K562 (cell line): ENCODE measurements around the gene AMDHD1. TPM values are rescaled to one million over a fixed set of nuclear protein-coding genes. Genes with fewer than 3 reads are reported as not detected.

ENCODE experiments used
- ATAC-seq: fragments of 200-7000 bp; cut with Tn5 transposase; 3 replicates; pipeline ENCODE4 v1.9.1; 2020; ENCODE audit warnings: moderate library complexity
- BruUV-seq: library from RNA; stranded (reverse); fragments of 400-500 nt; replicated peaks from 2 replicates; lab custom pipeline; 2021; lab: Mats Ljungman, UMichigan
- CTCF ChIA-PET: fragments of 300-600 bp; formaldehyde crosslinking; extraction: SDS; loops from one replicate; lab custom pipeline; 2021; ENCODE audit warnings: low intra/inter-chr PET ratio; lab: Yijun Ruan, JAX
- POLR2A ChIA-PET: fragments of 300-600, 350-650 bp; sonication (Branson Sonifier 250); formaldehyde crosslinking; extraction: SDS; loops from one replicate; lab custom pipeline; 2021; ENCODE audit warnings: antibody characterized with exemption, inconsistent platforms; lab: Yijun Ruan, JAX
- DNase-seq, 4 experiments: peaks; one replicate each; pipeline versions ENCODE4 v3.0.0 to v3.0.0-alpha.2; 2011 to 2018; ENCODE audit warnings: low spot score in 3 of 4, mixed read lengths in 3 of 4; ENCODE audit errors: extremely low read depth in 1 of 4
- FAIRE-seq: peaks from 2 replicates; lab custom pipeline; 2011; peaks lifted over from hg19 to GRCh38; lab: Jason Lieb, UNC
- H2AFZ ChIP-seq: 2 replicates; pipeline ENCODE4 v1.6.0; 2011; ENCODE audit warnings: low read depth, low read length, control low read depth, inconsistent platforms
- H3K27ac ChIP-seq: fragments of 200-600 bp; 3 replicates; pipeline ENCODE4 v1.8.0; 2011; ENCODE audit warnings: low read depth, mild to moderate bottlenecking, control low read depth, inconsistent platforms, low read length, moderate library complexity, mixed read lengths; ENCODE audit errors: extremely low read depth
- H3K27me3 ChIP-seq, 2 experiments: fragments of 300-600 bp in 1 of 2; 2 replicates in 1 of 2; 3 replicates in 1 of 2; pipeline versions ENCODE4 v1.6.0 to v1.8.0; 2011; ENCODE audit warnings: inconsistent platforms in 2 of 2, low read length in 2 of 2, mild to moderate bottlenecking in 1 of 2, mixed read lengths in 1 of 2, moderate library complexity in 1 of 2; ENCODE audit not compliant: control insufficient read depth in 2 of 2, insufficient read depth in 2 of 2
- H3K36me3 ChIP-seq: fragments of 300-600 bp; 3 replicates; pipeline ENCODE4 v1.8.0; 2011; ENCODE audit warnings: mild to moderate bottlenecking, low read length, inconsistent platforms; ENCODE audit not compliant: control insufficient read depth, insufficient read depth
- H3K4me1 ChIP-seq, 2 experiments: fragments of 200-600 bp in 1 of 2; replicated peaks in 1 of 2; 2 replicates in 1 of 2; 3 replicates in 1 of 2; pipeline versions ENCODE4 v1.5.1 to v1.8.0; 2011; ENCODE audit warnings: inconsistent platforms in 2 of 2, low read length in 2 of 2, mild to moderate bottlenecking in 1 of 2, mixed read lengths in 1 of 2, moderate library complexity in 1 of 2; ENCODE audit not compliant: control insufficient read depth in 2 of 2, insufficient read depth in 2 of 2
- H3K4me2 ChIP-seq: 2 replicates; pipeline ENCODE4 v1.6.1; 2011; ENCODE audit warnings: low read length, control low read depth, inconsistent platforms, mixed read lengths; ENCODE audit not compliant: insufficient read depth
- H3K4me3 ChIP-seq: fragments of 200-600 bp; sonication (generic), shearing (Covaris generic); 2 replicates; pipeline ENCODE4 v1.5.1; 2016; ENCODE audit warnings: control low read depth, inconsistent platforms
- H3K79me2 ChIP-seq: fragments of 200-600 bp; 3 replicates; pipeline ENCODE4 v1.8.0; 2011; ENCODE audit warnings: low read length, inconsistent platforms; ENCODE audit not compliant: control insufficient read depth, insufficient read depth
- H3K9ac ChIP-seq, 2 experiments: 2 replicates each; pipeline versions ENCODE4 v1.6.0 to v1.6.1; 2011; ENCODE audit warnings: low read depth in 2 of 2, low read length in 2 of 2, control low read depth in 1 of 2, inconsistent platforms in 1 of 2, mild to moderate bottlenecking in 1 of 2, mixed read lengths in 1 of 2; ENCODE audit not compliant: insufficient read depth in 1 of 2
- H3K9me1 ChIP-seq: one replicate; pipeline ENCODE4 v1.6.0; 2011; ENCODE audit warnings: inconsistent platforms, mild to moderate bottlenecking, low read length, moderate library complexity; ENCODE audit not compliant: control insufficient read depth, insufficient read depth
- H3K9me3 ChIP-seq: replicated peaks from 2 replicates; pipeline ENCODE4 v1.5.1; 2011; ENCODE audit warnings: low read depth, low read length, inconsistent platforms; ENCODE audit not compliant: control insufficient read depth, insufficient read depth
- H4K20me1 ChIP-seq: replicated peaks from 2 replicates; pipeline ENCODE4 v1.6.1; 2011; ENCODE audit warnings: low read length, inconsistent platforms, mixed read lengths; ENCODE audit not compliant: control insufficient read depth, insufficient read depth
- CBFA2T3 ChIP-seq: fragments of 450-650 bp; IDR thresholded peaks from 2 replicates; pipeline ENCODE4 v1.6.1; 2017
- FOXK1 ChIP-seq: sonication (generic); formaldehyde crosslinking; IDR thresholded peaks from 2 replicates; pipeline ENCODE4 v1.8.0; 2022; ENCODE audit warnings: missing genetic modification reagents, mild to moderate bottlenecking, borderline replicate concordance
- GABPA ChIP-seq: fragments of 200-800 bp; sonication (Bioruptor generic); conservative IDR thresholded peaks from 2 replicates; pipeline ENCODE4 v1.6.1; 2016; ENCODE audit warnings: low read depth, missing genetic modification characterization, missing compliant biosample characterization
- GTF2E2 ChIP-seq: fragments of 200-800 bp; sonication (Bioruptor generic); IDR thresholded peaks from 2 replicates; pipeline ENCODE4 v1.6.1; 2016; ENCODE audit warnings: missing genetic modification characterization, missing compliant biosample characterization
- HNRNPH1 ChIP-seq: fragments of 200-400 bp; formaldehyde crosslinking; optimal IDR thresholded peaks from 2 replicates; pipeline ENCODE3; 2017; ENCODE audit warnings: low read depth, mild to moderate bottlenecking, low read length, moderate library complexity
- HNRNPUL1 ChIP-seq: fragments of 200-400 bp; formaldehyde crosslinking; IDR thresholded peaks from 2 replicates; pipeline ENCODE4 v1.6.1; 2017; ENCODE audit warnings: low read length
- HOMEZ ChIP-seq: fragments of 250-450 bp; sonication (Bioruptor Pico); IDR thresholded peaks from 2 replicates; pipeline ENCODE4 v1.4.0; 2020; ENCODE audit warnings: mild to moderate bottlenecking, moderate library complexity
- JUN ChIP-seq, 2 experiments: sonication (generic) in 1 of 2; formaldehyde crosslinking in 1 of 2; IDR thresholded peaks; 2 replicates each; pipeline versions ENCODE4 v1.6.1 to v1.8.0; 2012 to 2022; ENCODE audit warnings: borderline replicate concordance in 2 of 2, mild to moderate bottlenecking in 2 of 2, improper control_type of control experiment in 1 of 2, low read depth in 1 of 2, low read length in 1 of 2, missing genetic modification reagents in 1 of 2
- KLF1 ChIP-seq: fragments of 450-650 bp; IDR thresholded peaks from 2 replicates; pipeline ENCODE4 v1.6.1; 2016; ENCODE audit warnings: missing genetic modification characterization, missing compliant biosample characterization
- NR2C1 ChIP-seq, 2 experiments: fragments of 450-650 bp; IDR thresholded peaks; 2 replicates each; pipeline ENCODE4 v1.6.1; 2017; ENCODE audit warnings: mild to moderate bottlenecking in 2 of 2, antibody characterized with exemption in 1 of 2, inconsistent platforms in 1 of 2, missing compliant biosample characterization in 1 of 2, missing genetic modification characterization in 1 of 2
- RAD21 ChIP-seq, 2 experiments: fragments of 250-450 bp in 1 of 2; fragments of 450-650 bp in 1 of 2; sonication (Bioruptor Pico) in 1 of 2; formaldehyde crosslinking in 1 of 2; IDR thresholded peaks in 1 of 2; conservative IDR thresholded peaks in 1 of 2; 2 replicates each; pipeline versions ENCODE4 v1.4.0 to v1.8.0; 2020 to 2022; ENCODE audit warnings: mild to moderate bottlenecking in 2 of 2, moderate library complexity in 1 of 2
- YBX1 ChIP-seq: fragments of 450-650 bp; IDR thresholded peaks from 2 replicates; pipeline ENCODE4 v1.7.1; 2016; ENCODE audit warnings: mild to moderate bottlenecking
- ZBTB33 ChIP-seq: sonication (generic); formaldehyde crosslinking; IDR thresholded peaks from 2 replicates; pipeline ENCODE4 v1.8.1; 2023; ENCODE audit warnings: mild to moderate bottlenecking, missing genetic modification reagents
- ZBTB8A ChIP-seq: fragments of 450-650 bp; IDR thresholded peaks from 2 replicates; pipeline ENCODE4 v1.6.1; 2018; ENCODE audit warnings: mild to moderate bottlenecking, moderate library complexity; ENCODE audit not compliant: partially characterized antibody
- ZNF3 ChIP-seq: fragments of 250-450 bp; sonication (Bioruptor Pico); IDR thresholded peaks from 2 replicates; pipeline ENCODE4 v1.5.0; 2021; ENCODE audit warnings: mild to moderate bottlenecking, moderate library complexity
- ZNF785 ChIP-seq: fragments of 250-450 bp; sonication (Bioruptor Pico); IDR thresholded peaks from 2 replicates; pipeline ENCODE4 v1.4.0; 2020; ENCODE audit warnings: mild to moderate bottlenecking
- in situ Hi-C: fragments of 300-500 bp; cut with MboI; formaldehyde crosslinking; loops from 4 replicates; pipeline ENCODE4 v1.15.0; 2018; ENCODE audit warnings: inconsistent platforms, mixed read lengths
- intact Hi-C: fragments of 100-400 bp; cut with micrococcal nuclease; formaldehyde crosslinking; loops from 2 replicates; pipeline ENCODE4 v1.14.2; 2022
- polyA plus RNA-seq, 8 experiments: library from polyadenylated mRNA; depleted of rRNA in 4 of 8; stranded (reverse) in 5 of 8; unstranded in 3 of 8; fragments of >200 nt; fragmentation: Nextera tagmentation in 2 of 8; fragmentation: Illumina TruSeq in 1 of 8; extraction: Ambion mirVana in 2 of 8; extraction: Trizol in 1 of 8; gene quantifications; 2 replicates each; pipeline versions ENCODE4 v1.2.1 to v1.2.3, GENCODE V29; 2011 to 2014; ENCODE audit warnings: inconsistent platforms in 1 of 8, missing spikeins in 1 of 8
- total RNA-seq, 7 experiments: library from RNA; depleted of rRNA in 6 of 7; stranded (reverse); fragments of >200 nt in 6 of 7; fragmentation: Illumina TruSeq in 2 of 7; extraction: Trizol in 2 of 7; gene quantifications; 2 replicates each; pipeline versions ENCODE4 v1.2.1 to v1.2.3, GENCODE V29; 2011 to 2021; ENCODE audit warnings: low replicate concordance in 1 of 7

AMDHD1 gene
- total and polyA plus RNA-seq, 9 of the 15 experiments (the other 6 are each of a cell fraction or from before 2014, with no cell fraction given) = not detected

GRCh38 chr12:95951515-95951914 is 8.4 kb downstream of the AMDHD1 start:
- Histone ChIP-seq H3K9me3 (no peaks in the 10 kb centered on the region), H3K27me3 (peaks cover 0 to 3% of the 10 kb centered on the region in 2 experiments; a peak in 2 of 5 replicates), H3K79me2 (no peaks in the 10 kb centered on the region), H3K4me2 (no peak overlapping the region), H3K9ac (no peak overlapping the region), H3K4me1 (no peaks in the 10 kb centered on the region), H4K20me1 (no peaks in the 10 kb centered on the region), H3K4me3 (no peak overlapping the region), H3K36me3 (no peaks in the 10 kb centered on the region)
- ChIA-PET CTCF (no interaction called here), POLR2A (no interaction called here)
- ATAC-seq = no peak
- in situ Hi-C loops = no loop called here
- intact Hi-C loops = no loop called here
- BruUV-seq = no TSS peak
- no peak for DNase-seq
- TF ChIP-seq JUN (IDR thresholded peaks at IDR 0.05; ENCODE audit: borderline replicate concordance, low read depth, low read length) (no peak), JUN (CRISPR knock-in tag; IDR thresholded peaks at IDR 0.05; ENCODE audit: borderline replicate concordance) (no peak), GABPA (tag) (no peak), ZNF3 (CRISPR knock-in tag) (no peak), ZNF785 (no peak), HNRNPUL1 (no peak), RAD21 (CRISPR knock-in tag; conservative IDR thresholded peaks at IDR 0.05 in 1 of 2, IDR thresholded peaks at IDR 0.05 in 1 of 2) (no peak), HNRNPH1 (no peak), HOMEZ (CRISPR knock-in tag) (no peak), NR2C1 (IDR thresholded peaks at IDR 0.05) (no peak), NR2C1 (tag; IDR thresholded peaks at IDR 0.05) (no peak), KLF1 (no peak), CBFA2T3 (no peak), YBX1 (no peak), ZBTB33 (CRISPR knock-in tag) (no peak), GTF2E2 (tag) (no peak), FOXK1 (CRISPR knock-in tag) (no peak), ZBTB8A (no peak)
- TF ChIP-seq, all 486 proteins: peak for 0
- Histone ChIP-seq H3K9me1 (no peaks in the 10 kb centered on the region), H2AFZ (no peak overlapping the region), H3K27ac (no peak overlapping the region)
- FAIRE-seq = no peak
